HG03571 (cell line): Measurements from ENCODE around the gene PHLPP1.

Experiments
- ATAC-seq: cut with Tn5 transposase; IDR thresholded peaks from one replicate; pipeline ENCODE4 v1.9.1; 2021; ENCODE audit not compliant: unreplicated experiment

Gene PHLPP1

DNA sequence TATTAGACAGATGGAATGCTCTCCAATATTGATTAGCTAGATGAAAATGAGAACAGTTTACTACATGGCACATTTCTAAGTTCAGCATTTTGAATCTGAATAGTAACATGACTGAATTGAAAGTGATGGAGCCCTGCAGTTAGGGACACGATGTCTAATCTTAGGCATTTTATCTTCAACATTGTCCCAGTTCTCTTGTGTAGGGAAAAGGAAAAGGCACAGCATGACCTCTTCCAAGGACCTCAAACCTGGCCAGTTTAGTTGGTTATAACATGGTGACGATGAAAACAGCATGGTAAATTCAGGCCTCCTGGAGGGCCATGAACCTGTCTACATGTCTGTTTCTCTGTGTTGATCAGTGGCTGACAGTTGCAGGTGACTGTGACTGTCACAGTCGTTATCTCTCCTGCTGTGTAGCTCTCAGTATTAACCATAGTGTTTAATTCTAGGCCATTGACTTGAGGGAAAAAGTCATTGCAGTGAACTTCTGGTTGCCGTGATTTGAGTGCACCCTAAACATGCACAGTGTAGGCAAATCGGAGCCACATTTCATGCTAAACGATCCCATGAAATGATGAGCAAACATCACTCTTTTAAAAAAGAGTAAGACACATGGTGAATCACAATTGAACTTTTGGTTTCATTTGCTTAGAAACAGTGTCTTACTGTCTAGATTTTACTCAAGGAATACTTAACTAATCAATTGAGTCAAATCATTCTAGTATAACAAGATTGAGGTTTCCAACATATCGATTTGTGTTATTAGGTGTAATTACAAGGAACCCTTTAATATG is 129.7 kb downstream of the PHLPP1 start:
- peak; percentile 68 for ATAC-seq

DNA sequence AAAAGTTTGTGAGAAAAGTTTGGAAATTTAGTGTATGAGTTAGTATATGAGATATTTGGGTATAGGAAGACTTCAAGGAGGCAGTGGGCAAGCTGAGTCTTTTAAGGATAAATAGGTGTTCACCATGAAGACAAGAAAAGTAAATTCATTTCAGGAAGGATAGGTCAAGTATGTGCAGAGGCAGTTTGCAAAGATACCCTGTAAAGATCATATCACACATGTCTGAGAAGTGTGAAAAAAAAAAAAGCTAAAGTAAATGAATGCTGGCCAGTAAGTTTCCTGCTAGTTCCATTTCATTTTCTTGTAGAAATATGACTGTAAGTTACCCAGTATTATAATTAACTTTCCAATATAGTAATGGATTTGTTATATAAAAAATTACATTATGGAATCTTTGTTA is 131.0 kb downstream of the PHLPP1 start:
- no peak for ATAC-seq

DNA sequence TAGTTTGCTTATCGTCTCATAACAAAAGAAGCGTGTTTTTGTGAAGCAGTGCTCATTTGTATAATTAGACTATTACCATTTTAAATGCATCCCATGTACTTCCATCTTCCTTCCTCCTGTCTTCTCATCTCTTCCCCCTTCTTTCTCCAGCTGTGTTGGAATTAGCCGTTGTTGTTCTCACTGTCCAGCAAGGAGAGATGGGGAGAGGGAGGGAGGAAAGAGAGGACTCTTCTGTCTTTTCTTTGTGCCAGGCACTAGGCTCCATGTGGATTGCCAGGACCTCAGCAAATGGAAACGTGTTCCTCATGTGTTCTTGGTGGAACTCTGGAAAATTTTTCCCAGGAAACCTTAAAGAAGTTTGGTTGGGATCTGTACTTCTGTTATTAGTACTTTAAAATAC is 131.7 kb downstream of the PHLPP1 start:
- no peak for ATAC-seq

DNA sequence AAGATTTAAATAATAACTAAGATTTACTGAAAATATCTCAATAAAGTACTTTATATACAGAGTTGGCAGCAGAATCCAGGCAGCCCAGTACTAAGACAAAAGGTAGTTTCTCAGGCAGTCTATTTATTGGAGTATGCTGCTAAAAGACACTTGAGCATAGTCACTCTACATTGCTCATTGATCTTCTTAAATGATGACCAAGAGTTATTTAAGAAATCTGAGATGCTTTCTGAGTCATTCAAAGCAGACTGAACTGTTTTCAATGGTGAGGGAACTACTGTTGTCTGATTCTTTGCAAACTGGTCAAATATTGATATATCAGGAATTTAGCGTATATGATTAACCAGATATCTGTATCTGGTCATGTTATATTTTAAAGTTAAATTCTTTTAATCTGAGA is 133.6 kb downstream of the PHLPP1 start:
- ATAC-seq = no peak

DNA sequence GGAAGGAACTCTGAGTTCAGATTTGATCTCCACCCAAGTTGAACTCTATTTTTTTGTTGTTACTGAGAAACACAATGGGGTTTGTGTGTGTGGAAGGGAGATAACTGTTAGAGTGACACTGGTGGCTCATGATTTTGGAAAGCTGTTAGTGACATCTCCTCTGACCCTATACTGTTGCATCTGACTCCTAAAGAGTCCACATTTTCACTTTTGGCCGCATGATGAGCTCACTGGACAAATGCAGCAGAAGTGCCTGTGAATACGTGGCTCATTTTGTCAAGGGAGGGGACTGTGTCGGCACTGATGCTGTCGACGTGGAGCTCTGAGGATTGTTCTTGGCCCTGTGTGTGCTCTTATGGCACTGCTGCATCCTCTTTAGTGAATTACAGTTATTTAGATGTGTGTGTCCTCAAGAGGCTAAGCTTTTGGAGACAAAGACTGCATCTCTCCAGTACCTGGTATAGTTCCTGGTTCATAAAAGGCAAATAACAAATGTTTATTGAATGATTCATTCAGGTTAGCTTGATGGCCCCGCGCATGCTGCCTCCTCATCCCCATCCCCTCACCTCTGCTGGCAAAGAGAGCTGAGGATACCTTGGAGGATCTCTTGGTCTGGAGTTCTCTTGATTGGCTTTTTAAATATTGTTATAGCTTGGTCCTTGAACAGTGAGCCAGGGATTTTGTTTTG is 135.4 kb downstream of the PHLPP1 start:
- ATAC-seq = no peak

DNA sequence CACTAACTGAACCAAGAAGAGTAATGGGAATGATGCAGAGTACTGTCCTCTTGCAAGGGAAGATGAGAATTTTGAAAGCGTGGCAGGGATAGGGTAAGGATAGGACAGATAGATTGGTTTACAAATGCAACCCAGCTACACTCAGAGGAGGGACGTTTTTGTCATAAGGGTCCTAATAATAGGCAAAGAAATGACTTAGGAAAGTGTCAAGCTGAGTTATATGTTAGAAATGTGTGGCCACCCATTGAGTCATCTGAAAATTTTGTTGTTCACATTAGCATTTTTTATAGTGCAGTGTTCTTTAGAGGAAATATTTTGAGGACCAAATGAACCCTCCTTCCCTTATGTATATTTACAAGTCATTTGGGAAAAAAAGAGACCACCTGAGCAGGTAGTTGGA is 137.5 kb downstream of the PHLPP1 start:
- ATAC-seq = no peak

DNA sequence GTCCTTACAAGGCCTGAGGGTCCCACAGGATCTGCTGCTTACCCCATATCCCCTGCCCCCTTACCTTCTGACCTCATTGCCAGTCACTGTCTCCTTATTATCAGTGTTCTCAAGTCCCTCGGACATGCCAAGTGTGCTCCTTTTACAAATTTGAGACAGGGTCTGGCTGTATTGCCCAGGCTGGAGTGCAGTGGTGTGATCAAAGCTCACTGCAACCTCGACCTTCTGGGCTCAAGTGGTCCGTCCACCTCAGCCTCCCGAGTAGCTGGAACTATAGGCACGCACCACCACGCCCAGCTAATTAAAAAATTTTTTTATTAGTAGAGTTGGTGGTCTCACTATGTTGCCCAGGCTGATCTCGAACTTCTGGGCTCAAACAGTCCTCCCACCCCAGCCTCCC is 141.0 kb downstream of the PHLPP1 start:
- no peak for ATAC-seq

DNA sequence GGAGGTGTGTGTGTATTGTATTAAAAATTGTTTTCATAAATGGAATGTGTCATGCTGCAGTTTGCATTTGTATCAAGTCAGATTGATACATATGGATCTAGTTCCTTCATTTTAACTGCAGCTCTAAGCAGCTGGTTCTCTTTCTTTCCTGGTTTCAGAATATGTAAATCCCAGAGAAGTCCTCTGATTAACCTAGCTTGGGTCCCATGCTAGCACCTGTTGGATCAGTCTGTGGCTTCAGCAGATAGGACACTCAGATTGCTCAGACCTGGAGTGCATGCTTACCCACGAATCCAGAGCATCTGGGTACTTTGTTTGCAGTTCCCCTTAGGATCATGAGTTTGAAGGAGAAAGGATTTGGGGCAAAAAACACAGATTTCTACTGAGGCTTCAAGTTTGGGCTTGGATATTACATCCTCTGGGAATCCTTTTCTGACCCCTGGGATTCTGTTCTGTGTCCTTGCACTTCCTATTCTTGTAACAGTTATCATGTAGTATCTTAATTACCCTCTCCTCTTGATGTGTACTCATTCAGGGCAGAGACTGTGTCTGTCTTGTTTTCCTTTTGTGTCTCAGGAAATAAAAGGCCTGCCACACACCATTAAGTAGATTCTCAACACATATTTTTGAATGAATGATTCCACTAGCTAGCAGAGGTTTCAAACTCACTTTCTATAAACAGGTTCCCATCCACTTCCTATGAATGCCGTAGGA is 142.1 kb downstream of the PHLPP1 start:
- no peak for ATAC-seq

DNA sequence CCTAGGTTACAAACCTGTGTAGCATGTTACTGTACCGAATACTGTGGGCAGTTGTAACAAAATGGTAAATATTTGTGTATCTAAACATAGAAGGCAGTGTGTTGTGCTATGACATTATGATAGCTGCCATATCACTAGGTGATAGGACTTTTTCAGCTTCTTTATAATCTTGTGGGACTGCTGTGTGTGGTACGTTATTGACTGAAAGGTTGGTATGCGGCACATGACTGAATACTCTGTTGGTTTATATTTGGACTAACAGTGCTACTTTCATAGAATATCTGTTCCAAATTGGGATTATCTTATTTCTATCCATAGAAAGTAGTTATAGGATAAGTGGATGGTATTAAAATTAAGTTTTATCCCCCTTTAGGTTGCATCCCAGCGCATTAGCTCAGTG is 144.7 kb downstream of the PHLPP1 start:
- no peak for ATAC-seq

DNA sequence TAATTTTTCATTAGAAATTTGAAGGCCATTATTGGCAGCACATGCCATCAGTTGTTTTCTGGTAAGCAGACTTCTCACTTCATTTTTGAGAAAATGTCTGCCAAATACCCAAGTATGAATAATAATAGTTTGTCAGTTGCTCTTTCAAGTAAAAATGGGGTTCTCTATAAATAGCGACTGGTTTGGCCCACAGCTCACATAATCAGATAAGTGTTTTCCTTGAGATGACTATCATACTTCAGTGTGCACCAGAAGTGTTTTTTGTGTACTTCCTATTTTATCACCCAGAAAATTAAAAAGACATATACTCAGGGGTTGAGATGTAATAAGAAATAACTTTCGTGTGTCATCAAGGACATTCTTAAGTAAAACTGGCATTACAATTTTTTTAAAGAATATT is 147.1 kb downstream of the PHLPP1 start:
- ATAC-seq = no peak

DNA sequence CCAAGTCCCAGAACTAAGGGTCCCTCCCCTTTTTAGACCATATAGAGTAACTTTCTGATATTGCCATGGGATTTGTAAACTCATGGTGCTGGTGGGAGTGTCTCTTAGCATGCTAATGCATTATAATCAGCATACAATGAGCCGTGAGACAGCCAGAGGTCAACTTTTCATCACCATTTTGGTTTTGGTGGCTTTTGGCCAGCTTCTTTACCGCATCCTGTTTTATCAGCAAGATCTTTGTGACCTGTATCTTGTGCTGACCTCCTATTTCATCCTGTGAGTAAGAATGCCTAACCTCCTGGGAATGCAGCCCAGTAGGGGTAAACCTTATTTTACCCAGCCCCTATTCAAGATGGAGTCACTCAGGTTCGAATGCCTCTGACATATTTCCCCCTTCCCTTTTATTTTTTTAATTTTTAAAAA is 148.2 kb downstream of the PHLPP1 start:
- no peak for ATAC-seq

DNA sequence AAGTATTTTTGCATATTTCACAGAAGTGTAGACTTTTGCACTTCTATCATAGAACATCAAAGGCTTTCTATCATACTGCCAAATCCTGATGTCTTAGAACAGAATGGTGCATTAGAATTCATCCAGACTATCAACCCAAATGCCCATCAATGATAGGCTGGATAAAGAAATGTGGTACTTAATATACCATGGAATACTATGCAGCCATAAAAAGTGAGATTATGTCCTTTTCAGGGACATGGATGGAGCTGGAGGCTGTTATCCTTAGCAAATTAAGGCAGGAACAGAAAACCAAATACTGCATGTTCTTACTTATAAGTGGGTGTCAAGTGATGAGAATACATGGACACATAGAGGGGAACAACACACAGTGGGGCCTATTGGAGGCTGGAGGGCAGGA is 150.2 kb downstream of the PHLPP1 start:
- ATAC-seq = no peak

DNA sequence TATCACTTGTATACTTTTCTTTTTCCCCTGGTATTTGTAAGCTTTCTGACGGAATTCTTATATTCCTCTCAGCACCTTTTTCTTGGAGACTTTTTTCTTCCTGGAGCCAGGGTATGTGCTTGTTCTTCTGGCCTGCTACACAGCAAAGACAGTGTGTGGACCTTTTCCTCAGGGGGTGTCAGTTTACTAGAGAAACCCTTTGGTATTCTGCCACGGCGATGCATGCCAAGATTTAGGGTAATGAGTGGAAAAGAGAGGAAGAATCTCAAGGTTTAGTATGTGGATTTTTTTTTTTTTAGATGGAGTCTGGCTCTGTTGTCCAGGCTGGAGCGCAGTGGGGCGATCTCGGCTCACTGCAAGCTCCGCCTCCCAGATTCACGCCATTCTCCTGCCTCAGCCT is 152.2 kb downstream of the PHLPP1 start:
- no peak for ATAC-seq

DNA sequence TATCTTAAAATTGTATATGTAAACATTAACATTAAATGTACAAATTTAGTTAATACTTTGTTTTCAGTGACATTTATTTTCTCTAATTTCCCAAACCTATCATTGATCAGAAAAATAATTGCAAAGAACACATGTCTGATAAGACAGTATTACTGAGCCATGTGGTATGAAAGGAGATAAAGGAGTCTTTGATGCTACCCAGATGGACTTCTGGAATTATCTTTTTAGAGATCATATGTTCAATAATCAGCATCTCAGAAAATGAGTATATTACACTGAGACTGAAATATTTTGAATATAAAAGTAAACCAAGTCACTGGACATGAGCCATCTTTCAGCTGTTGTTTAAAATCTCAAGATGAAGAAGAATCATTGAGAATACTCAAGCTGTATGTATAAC is 153.3 kb downstream of the PHLPP1 start:
- ATAC-seq = no peak

DNA sequence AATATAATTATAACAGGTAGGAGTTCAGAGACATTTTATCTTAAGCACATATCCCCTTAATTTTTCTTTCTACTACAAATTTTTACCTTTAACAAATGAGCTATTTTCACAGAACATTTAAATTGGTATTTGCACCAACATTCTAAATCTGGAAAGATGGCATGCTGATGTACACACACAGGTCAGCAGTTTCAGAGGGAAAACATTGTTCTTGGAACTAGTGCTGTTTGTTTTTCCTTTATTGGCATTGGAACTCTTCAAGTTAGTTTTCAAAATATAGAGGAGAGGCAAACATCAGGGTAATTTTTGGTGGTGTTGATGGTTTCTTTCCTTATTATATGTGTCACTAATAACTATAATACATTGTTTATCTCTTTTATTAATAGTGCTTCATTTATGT is 155.3 kb downstream of the PHLPP1 start:
- ATAC-seq = no peak

DNA sequence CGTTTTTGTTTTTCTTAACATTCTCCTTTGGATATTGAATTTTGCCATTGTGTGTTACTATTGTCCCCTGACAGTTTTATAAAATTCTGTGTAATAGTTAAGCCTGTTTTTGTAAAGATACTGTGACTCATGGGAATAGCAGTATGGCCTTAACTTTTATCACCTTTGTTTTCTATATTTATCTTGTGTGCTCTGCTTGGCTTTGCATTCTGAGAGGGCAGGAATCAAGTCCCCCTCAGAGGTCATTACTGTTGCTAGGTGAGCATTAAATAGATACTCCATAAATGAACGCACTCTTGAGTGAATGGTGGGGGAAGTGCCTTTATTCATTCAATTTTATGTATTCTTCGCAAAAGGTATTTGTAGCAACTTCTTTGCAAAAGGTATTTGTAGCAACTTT is 160.0 kb downstream of the PHLPP1 start:
- ATAC-seq = no peak

DNA sequence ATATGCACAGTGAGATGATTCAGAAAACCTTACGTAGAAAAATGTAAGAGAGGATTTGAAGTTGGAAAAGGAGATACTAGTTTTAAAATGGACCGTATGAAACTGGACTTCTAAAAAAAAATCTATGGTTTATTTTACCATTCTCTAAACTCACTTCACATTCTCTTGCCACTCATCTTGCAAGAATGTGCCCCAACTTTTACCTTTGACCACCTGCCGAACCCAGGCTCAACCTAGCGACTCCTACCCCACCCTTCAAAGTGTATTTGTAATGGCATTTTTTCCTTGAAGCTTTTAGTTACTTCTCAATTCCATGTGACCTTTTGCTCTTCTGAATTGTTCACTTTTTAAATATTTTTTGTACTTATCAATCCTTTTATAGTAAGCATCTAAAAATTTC is 160.8 kb downstream of the PHLPP1 start:
- ATAC-seq = no peak

DNA sequence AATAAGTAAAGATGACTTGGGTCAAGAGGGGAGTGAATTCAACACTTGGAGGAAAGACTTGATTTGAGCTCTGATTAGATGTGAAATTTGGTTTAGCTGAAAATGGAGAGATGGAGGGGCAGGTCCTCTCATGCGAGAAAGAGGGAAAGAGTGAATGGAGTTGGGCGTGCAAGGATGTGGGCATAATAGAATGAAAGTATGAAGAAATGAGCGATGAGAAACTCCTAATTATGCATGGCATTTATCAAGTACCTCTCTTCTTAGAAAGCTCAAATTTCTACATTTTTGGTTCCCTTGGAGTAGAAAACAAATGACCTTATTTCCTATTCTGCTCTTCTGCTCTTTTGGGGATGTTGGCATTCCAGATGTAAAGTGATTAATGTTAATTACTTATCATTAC is 161.5 kb downstream of the PHLPP1 start:
- no peak for ATAC-seq

DNA sequence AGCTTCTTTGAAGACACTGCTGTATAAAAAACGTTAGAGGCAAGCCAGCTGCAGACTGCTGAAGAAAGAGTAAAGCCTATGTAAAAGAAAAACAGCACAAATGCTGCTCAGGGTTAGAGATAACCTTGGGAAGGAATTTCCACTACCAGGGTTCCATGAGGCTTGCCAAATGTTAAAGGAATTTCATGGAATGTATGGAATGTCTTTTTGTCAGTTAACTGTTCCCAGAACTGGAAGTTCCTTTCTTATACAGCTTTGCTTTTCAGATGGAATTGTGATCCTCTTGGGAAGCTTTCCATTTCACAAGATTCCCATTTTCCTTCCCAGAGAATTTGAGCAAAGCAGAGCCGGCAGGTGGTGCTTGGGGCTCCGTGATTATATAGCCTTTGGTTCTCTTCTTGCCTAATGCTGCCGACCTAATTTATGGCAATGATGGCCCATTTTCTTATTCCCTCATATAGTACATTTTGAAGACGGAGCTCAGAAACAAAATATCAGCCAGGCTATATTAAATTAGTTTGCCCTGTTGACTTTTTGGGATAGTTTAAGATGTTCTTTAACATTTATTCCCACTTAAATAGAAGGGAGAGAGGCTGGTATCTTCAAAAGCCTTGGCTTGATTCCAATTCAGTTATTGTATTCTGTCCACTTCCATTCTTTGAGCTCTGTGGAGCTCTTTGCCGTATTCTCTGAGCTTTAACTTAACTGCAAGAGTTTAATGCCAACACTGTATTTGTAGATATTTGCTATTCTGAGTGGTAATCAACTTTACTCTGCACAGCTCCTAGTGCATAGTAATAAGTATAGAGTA is 162.3 kb downstream of the PHLPP1 start:
- no peak for ATAC-seq

DNA sequence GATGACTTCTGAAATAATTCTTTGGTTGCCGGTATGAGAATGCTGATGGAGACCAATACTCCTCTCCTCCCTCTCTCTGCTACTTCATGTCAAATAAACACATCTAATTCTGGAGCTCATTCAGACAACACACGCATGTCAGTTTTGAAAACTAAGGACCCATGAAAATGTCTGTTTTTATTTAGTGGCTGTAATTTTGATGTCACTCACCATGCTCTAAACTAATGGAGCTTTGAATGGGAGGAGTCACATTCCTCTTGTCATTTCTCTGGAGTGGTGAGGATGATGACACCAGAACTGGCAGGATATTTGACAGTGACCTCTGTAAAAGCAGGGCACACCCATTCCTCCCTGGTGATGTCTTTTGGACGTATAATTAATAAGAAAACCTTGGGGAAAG is 163.0 kb downstream of the PHLPP1 start:
- ATAC-seq = no peak

DNA sequence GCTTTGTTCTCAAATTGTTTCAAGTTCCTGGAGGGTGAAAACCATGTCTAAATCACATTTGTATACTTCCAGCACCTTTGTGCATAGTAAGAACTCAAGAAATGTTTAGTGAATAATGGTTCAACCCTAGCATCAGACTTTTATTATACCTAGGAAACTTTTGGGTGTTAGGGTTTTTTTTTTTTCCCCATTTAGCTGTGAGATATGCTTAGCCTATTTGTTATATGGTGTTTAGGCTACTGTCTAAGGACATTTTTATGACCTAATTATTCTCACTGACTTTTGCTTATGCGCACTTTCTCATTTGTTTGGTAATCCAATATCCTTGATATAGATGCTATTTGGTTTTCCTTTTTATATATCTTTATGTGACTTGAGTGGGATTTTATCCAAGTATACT is 164.7 kb downstream of the PHLPP1 start:
- no peak for ATAC-seq
